ENCODE data around the gene UBASH3B.

DNA sequence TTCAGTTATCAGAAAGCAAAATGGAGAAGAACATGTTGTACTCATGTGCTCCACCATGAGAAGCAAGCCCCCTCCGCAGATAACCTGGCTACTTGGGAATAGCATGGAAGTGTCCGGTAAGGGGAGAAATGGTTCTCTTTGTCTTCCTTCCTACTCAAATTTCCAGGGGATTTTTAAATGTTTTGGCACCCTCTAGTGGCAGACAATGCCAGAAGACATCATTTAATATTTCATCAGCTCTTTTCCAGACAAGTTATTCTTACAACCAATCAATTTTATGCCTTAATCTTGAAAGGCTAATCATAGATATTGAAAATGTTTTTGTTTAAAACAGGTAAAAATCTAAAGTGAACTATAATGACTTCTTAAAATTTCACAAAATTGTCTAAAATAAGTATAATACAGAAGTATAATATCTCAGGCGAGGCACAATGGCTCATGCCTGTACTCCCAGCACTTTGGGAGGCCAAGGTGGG lies 198.5 kb downstream of the UBASH3B start:
- TF ChIP-seq FOXK2 (IDR thresholded peaks at IDR 0.05) = no peak
- TF ChIP-seq FOXM1 (IDR thresholded peaks at IDR 0.05; ENCODE audit: borderline replicate concordance) = no peak
- TF ChIP-seq HDGF (IDR thresholded peaks at IDR 0.05; ENCODE audit: borderline replicate concordance) = no peak
- TF ChIP-seq ZNF384 (IDR thresholded peaks at IDR 0.05) = no peak
- no peak for TF ChIP-seq FOXA1 (IDR thresholded peaks at IDR 0.05)
- no peak for TF ChIP-seq SP1 (IDR thresholded peaks at IDR 0.05)
- TF ChIP-seq, protein P1, sequence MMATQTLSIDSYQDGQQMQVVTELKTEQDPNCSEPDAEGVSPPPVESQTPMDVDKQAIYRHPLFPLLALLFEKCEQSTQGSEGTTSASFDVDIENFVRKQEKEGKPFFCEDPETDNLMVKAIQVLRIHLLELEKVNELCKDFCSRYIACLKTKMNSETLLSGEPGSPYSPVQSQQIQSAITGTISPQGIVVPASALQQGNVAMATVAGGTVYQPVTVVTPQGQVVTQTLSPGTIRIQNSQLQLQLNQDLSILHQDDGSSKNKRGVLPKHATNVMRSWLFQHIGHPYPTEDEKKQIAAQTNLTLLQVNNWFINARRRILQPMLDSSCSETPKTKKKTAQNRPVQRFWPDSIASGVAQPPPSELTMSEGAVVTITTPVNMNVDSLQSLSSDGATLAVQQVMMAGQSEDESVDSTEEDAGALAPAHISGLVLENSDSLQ (IDR thresholded peaks at IDR 0.05) = no peak
- no peak for TF ChIP-seq ELF4 (IDR thresholded peaks at IDR 0.05)
- no peak for TF ChIP-seq TARDBP (IDR thresholded peaks at IDR 0.05)
- TF ChIP-seq ARNT (IDR thresholded peaks at IDR 0.05) = no peak
- TF ChIP-seq SUZ12 (IDR thresholded peaks at IDR 0.05) = no peak
- TF ChIP-seq CTBP1 (IDR thresholded peaks at IDR 0.05; ENCODE audit: borderline replicate concordance) = no peak
- no peak for TF ChIP-seq L3MBTL2 (conservative IDR thresholded peaks at IDR 0.05)
- no peak for TF ChIP-seq LEF1 (IDR thresholded peaks at IDR 0.05; ENCODE audit: borderline replicate concordance)

All from HEK293T (cell line).